ENCODE data around the gene HINT1. TPM values are rescaled to one million over a fixed set of nuclear protein-coding genes. Genes with fewer than 3 reads are reported as not detected.

HINT1 gene
- total RNA-seq, 1 experiment from 2014 or later = 249 TPM

DNA sequence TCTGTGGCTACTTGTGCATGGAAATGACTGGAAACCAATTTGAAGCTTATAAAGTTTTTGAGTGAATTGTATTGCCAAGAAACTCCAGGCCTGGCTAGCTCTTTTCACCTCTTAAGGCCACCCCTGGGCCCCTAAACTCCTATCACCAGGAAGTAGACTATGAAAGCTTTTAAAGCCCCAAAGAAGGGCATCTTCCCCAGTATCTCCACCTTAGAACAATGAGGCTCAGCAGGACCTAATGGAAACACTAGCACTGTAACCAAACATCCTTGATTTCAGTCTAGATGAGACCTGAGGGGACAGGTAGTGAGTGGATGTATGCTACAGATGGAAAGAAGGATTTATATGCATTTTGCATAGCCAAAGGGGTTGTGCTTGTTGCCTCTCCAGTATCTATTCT is 30.6 kb upstream of the HINT1 start:
- Histone ChIP-seq H2AFZ (ENCODE audit: low read length) (no peak overlapping the region), H4K8ac (replicated peaks; ENCODE audit: insufficient read length, low read depth, low read length) (no peak overlapping the region), H3K27me3 (ENCODE audit: insufficient read depth, low read length) (no peaks in the 10 kb centered on the region), H2BK15ac (ENCODE audit: low read depth, low read length) (no peak overlapping the region), H4K91ac (ENCODE audit: insufficient read length, low read depth, low read length) (no peak overlapping the region), H3K23ac (ENCODE audit: insufficient read length, low read depth, low read length) (no peak overlapping the region), H4K5ac (ENCODE audit: insufficient read length, low read depth, low read length) (no peak overlapping the region), H3K4me2 (ENCODE audit: insufficient read depth, insufficient read length, low read length) (no peak overlapping the region), H2BK12ac (ENCODE audit: insufficient read length, low read depth, low read length) (no peak overlapping the region), H3K9ac (ENCODE audit: extremely low read depth, insufficient read length, low read length) (no peak overlapping the region), H3K27ac (ENCODE audit: insufficient read length, low read depth, low read length) (no peak overlapping the region), H2BK5ac (ENCODE audit: insufficient read length, low read length) (no peak overlapping the region), H3K79me2 (ENCODE audit: insufficient read depth, low read length) (no peaks in the 10 kb centered on the region), H4K20me1 (ENCODE audit: control insufficient read depth, insufficient read depth, insufficient read length) (no peaks in the 10 kb centered on the region), H3K23me2 (ENCODE audit: insufficient read length, low read depth, low read length, poor library complexity, severe bottlenecking) (no peaks in the 10 kb centered on the region), H2BK20ac (ENCODE audit: low read depth, low read length, poor library complexity, severe bottlenecking) (no peak overlapping the region), H3K18ac (ENCODE audit: insufficient read length, low read depth, low read length) (no peak overlapping the region), H3K79me1 (ENCODE audit: insufficient read depth, low read depth, low read length, poor library complexity, severe bottlenecking) (no peaks in the 10 kb centered on the region), H3K4me1 (ENCODE audit: insufficient read depth, low read length) (no peaks in the 10 kb centered on the region; the same call in 1 of the 2 replicates), H3K14ac (ENCODE audit: insufficient read depth, low read length) (no peak overlapping the region), H3K4ac (ENCODE audit: low read depth, low read length) (no peak overlapping the region), H2AK5ac (ENCODE audit: insufficient read length, low read length) (no peak overlapping the region), H3K56ac (ENCODE audit: insufficient read length, low read depth, low read length) (no peak overlapping the region), H3K9me3 (ENCODE audit: control insufficient read depth, low read depth, low read length) (no peaks in the 10 kb centered on the region), H3T11ph (ENCODE audit: low read length) (no peak overlapping the region), H2BK120ac (ENCODE audit: low read depth, low read length, poor library complexity, severe bottlenecking) (no peak overlapping the region)
- Mint-ChIP-seq H3K27me3 (ENCODE audit: low read depth) (no peaks in the 10 kb centered on the region), H3K4me3 (no peak overlapping the region), H3K27ac (no peak overlapping the region), H3K4me1 (peaks cover 8 to 9% of the 10 kb centered on the region in 2 experiments), H3K9me3 (no peaks in the 10 kb centered on the region), H3K36me3 (ENCODE audit: insufficient read depth in 1 of 3, low read depth in 3 of 3) (no peaks in the 10 kb centered on the region)
- no peak for TF ChIP-seq CTCF (conservative IDR thresholded peaks at IDR 0.05)
- DNase-seq = no peak

Data from H9 (cell line).